K562 (cell line): ENCODE measurements around the gene SYNJ2. TPM values are rescaled to one million over a fixed set of nuclear protein-coding genes. Genes with fewer than 3 reads are reported as not detected.
A peak's percentile ranks its signal among the peaks of the same experiment; 100 is the strongest.

Experiments used
- BHLHE40 ChIP-seq: IDR thresholded peaks from 2 replicates; pipeline ENCODE4 v1.6.1; 2011; ENCODE audit warnings: low read length, improper control_type of control experiment
- CEBPG ChIP-seq, 3 experiments: fragments of 200-800 bp in 1 of 3; sonication (Bioruptor generic) in 1 of 3; sonication (generic) in 1 of 3; formaldehyde crosslinking in 1 of 3; IDR thresholded peaks in 2 of 3; conservative IDR thresholded peaks in 1 of 3; 2 replicates each; pipeline versions ENCODE4 v1.6.1 to v1.8.0; 2016 to 2022; ENCODE audit warnings: missing compliant biosample characterization in 2 of 3, missing genetic modification characterization in 2 of 3, mild to moderate bottlenecking in 1 of 3, missing genetic modification reagents in 1 of 3
- DDX20 ChIP-seq: fragments of 450-650 bp; IDR thresholded peaks from 2 replicates; pipeline ENCODE4 v1.6.1; 2016; ENCODE audit warnings: missing genetic modification characterization, low read depth, mild to moderate bottlenecking, missing compliant biosample characterization, moderate library complexity
- KHSRP ChIP-seq: fragments of 450-650 bp; IDR thresholded peaks from 2 replicates; pipeline ENCODE4 v1.6.1; 2017
- MECOM ChIP-seq: fragments of 250-450 bp; sonication (Bioruptor Pico); IDR thresholded peaks from 2 replicates; pipeline ENCODE4 v1.8.0; 2022; ENCODE audit warnings: inconsistent platforms
- MTA2 ChIP-seq: fragments of 450-650 bp; IDR thresholded peaks from 2 replicates; pipeline ENCODE4 v1.6.1; 2016; ENCODE audit warnings: low read depth
- MXI1 ChIP-seq: IDR thresholded peaks from 2 replicates; pipeline ENCODE4 v1.6.1; 2011; ENCODE audit warnings: low read depth, mild to moderate bottlenecking, improper control_type of control experiment, low read length
- NFATC3 ChIP-seq: fragments of 450-650 bp; IDR thresholded peaks from 2 replicates; pipeline ENCODE4 v1.6.1; 2017; ENCODE audit warnings: mild to moderate bottlenecking
- SP2 ChIP-seq: IDR thresholded peaks from 2 replicates; pipeline ENCODE4 v1.6.1; 2011; ENCODE audit warnings: mild to moderate bottlenecking, low read depth, low read length, moderate library complexity; ENCODE audit not compliant: poor library complexity, severe bottlenecking; ENCODE audit errors: extremely low read depth
- ZNF408 ChIP-seq: fragments of 250-450 bp; sonication (Bioruptor Pico); IDR thresholded peaks from 2 replicates; pipeline ENCODE4 v1.4.0; 2020; ENCODE audit warnings: low read depth, mild to moderate bottlenecking, moderate library complexity
- ZNF436 ChIP-seq: fragments of 250-450, 450-650 bp; sonication (Bioruptor Pico); formaldehyde crosslinking; IDR thresholded peaks from 2 replicates; pipeline ENCODE4 v1.7.0; 2020; ENCODE audit warnings: mild to moderate bottlenecking
- polyA plus RNA-seq, 8 experiments: library from polyadenylated mRNA; depleted of rRNA in 4 of 8; stranded (reverse) in 5 of 8; unstranded in 3 of 8; fragments of >200 nt; fragmentation: Nextera tagmentation in 2 of 8; fragmentation: Illumina TruSeq in 1 of 8; extraction: Ambion mirVana in 2 of 8; extraction: Trizol in 1 of 8; gene quantifications; 2 replicates each; pipeline versions ENCODE4 v1.2.1 to v1.2.3, GENCODE V29; 2011 to 2014; ENCODE audit warnings: inconsistent platforms in 1 of 8, missing spikeins in 1 of 8
- total RNA-seq, 7 experiments: library from RNA; depleted of rRNA in 6 of 7; stranded (reverse); fragments of >200 nt in 6 of 7; fragmentation: Illumina TruSeq in 2 of 7; extraction: Trizol in 2 of 7; gene quantifications; 2 replicates each; pipeline versions ENCODE4 v1.2.1 to v1.2.3, GENCODE V29; 2011 to 2021; ENCODE audit warnings: low replicate concordance in 1 of 7
- TF ChIP-seq, protein P1 (sequence below): sonication (generic); formaldehyde crosslinking; IDR thresholded peaks from 2 replicates; pipeline ENCODE4 v1.8.0; 2022; ENCODE audit warnings: mild to moderate bottlenecking, missing genetic modification reagents
- TF ChIP-seq, protein P2 (sequence below): fragments of 450-650 bp; IDR thresholded peaks from 2 replicates; pipeline ENCODE4 v1.6.1; 2016; ENCODE audit warnings: missing biosample characterization, missing genetic modification characterization
- TF ChIP-seq, protein P3 (sequence below), 2 experiments: fragments of 200-800 bp in 1 of 2; sonication (Bioruptor generic) in 1 of 2; sonication (generic) in 1 of 2; formaldehyde crosslinking in 1 of 2; IDR thresholded peaks in 1 of 2; conservative IDR thresholded peaks in 1 of 2; 2 replicates each; pipeline versions ENCODE4 v1.5.0 to v1.6.1; 2016 to 2020; ENCODE audit warnings: missing compliant biosample characterization in 1 of 2, missing genetic modification characterization in 1 of 2, missing genetic modification reagents in 1 of 2
- TF ChIP-seq, protein P4 (sequence below): sonication (generic); formaldehyde crosslinking; IDR thresholded peaks from 2 replicates; pipeline ENCODE4 v1.8.0; 2023; ENCODE audit warnings: mild to moderate bottlenecking, missing genetic modification reagents
- TF ChIP-seq, protein P5 (sequence below): fragments of 200-400 bp; formaldehyde crosslinking; IDR thresholded peaks from 2 replicates; pipeline ENCODE4 v1.6.1; 2017; ENCODE audit warnings: mild to moderate bottlenecking, low read depth, low read length, moderate library complexity

The SYNJ2 gene
- total and polyA plus RNA-seq, 9 of the 15 experiments (the other 6 are each of a cell fraction or from before 2014, with no cell fraction given), result 3.0 to 27.7 (median 17.8) TPM

DNA sequence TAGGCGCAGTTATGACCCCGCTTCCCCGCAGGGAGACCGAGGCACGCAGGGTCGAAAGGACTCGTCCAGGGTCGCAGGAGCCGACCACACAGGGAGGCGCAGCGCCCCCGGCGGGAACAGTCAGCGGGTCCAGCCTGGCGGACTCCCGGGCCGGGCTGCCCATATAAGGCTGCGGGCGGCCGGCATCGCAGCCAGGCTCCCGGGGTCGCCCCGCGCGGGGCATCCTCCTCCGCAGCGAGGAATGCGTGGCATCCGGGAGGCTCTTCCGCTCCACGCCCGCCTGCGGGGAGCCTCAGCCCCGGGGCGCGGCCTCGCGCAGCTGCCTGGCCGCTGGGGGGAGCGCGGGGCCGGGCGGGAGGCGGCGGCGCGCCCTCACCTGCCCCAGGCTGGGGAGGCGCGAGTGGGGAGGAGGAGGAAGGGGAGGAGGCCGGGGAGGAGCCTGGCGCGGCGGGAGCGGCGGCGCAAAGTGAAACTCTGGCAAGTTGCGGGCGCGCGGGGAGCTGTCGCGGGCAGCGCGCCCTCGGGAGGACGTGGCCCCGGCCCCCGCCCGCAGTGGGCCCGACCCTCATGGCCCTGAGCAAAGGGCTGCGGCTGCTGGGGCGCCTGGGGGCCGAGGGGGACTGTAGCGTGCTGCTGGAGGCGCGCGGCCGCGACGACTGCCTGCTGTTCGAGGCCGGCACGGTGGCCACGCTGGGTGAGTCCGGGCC is at the start of gene SYNJ2 (continued):
- TF ChIP-seq, protein P1, sequence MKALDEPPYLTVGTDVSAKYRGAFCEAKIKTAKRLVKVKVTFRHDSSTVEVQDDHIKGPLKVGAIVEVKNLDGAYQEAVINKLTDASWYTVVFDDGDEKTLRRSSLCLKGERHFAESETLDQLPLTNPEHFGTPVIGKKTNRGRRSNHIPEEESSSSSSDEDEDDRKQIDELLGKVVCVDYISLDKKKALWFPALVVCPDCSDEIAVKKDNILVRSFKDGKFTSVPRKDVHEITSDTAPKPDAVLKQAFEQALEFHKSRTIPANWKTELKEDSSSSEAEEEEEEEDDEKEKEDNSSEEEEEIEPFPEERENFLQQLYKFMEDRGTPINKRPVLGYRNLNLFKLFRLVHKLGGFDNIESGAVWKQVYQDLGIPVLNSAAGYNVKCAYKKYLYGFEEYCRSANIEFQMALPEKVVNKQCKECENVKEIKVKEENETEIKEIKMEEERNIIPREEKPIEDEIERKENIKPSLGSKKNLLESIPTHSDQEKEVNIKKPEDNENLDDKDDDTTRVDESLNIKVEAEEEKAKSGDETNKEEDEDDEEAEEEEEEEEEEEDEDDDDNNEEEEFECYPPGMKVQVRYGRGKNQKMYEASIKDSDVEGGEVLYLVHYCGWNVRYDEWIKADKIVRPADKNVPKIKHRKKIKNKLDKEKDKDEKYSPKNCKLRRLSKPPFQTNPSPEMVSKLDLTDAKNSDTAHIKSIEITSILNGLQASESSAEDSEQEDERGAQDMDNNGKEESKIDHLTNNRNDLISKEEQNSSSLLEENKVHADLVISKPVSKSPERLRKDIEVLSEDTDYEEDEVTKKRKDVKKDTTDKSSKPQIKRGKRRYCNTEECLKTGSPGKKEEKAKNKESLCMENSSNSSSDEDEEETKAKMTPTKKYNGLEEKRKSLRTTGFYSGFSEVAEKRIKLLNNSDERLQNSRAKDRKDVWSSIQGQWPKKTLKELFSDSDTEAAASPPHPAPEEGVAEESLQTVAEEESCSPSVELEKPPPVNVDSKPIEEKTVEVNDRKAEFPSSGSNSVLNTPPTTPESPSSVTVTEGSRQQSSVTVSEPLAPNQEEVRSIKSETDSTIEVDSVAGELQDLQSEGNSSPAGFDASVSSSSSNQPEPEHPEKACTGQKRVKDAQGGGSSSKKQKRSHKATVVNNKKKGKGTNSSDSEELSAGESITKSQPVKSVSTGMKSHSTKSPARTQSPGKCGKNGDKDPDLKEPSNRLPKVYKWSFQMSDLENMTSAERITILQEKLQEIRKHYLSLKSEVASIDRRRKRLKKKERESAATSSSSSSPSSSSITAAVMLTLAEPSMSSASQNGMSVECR (CRISPR knock-in tag), result peak; percentile 60; the same call in 1 of the 2 replicates
- TF ChIP-seq KHSRP (no peak), ZNF408 (CRISPR knock-in tag) (no peak), NFATC3 (no peak), MECOM (CRISPR knock-in tag) (no peak), CEBPG (CRISPR knock-in tag; IDR thresholded peaks at IDR 0.05) (no peak), CEBPG (tag; conservative IDR thresholded peaks at IDR 0.05 in 1 of 2, IDR thresholded peaks at IDR 0.05 in 1 of 2) (no peak), MTA2 (no peak), BHLHE40 (no peak), MXI1 (no peak; the same call in 1 of the 2 replicates), ZNF436 (CRISPR knock-in tag) (no peak), SP2 (no peak), DDX20 (tag) (no peak)
- TF ChIP-seq, protein P2, sequence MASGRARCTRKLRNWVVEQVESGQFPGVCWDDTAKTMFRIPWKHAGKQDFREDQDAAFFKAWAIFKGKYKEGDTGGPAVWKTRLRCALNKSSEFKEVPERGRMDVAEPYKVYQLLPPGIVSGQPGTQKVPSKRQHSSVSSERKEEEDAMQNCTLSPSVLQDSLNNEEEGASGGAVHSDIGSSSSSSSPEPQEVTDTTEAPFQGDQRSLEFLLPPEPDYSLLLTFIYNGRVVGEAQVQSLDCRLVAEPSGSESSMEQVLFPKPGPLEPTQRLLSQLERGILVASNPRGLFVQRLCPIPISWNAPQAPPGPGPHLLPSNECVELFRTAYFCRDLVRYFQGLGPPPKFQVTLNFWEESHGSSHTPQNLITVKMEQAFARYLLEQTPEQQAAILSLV (tag), result no peak
- TF ChIP-seq, protein P3, sequence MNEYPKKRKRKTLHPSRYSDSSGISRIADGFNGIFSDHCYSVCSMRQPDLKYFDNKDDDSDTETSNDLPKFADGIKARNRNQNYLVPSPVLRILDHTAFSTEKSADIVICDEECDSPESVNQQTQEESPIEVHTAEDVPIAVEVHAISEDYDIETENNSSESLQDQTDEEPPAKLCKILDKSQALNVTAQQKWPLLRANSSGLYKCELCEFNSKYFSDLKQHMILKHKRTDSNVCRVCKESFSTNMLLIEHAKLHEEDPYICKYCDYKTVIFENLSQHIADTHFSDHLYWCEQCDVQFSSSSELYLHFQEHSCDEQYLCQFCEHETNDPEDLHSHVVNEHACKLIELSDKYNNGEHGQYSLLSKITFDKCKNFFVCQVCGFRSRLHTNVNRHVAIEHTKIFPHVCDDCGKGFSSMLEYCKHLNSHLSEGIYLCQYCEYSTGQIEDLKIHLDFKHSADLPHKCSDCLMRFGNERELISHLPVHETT (CRISPR knock-in tag; conservative IDR thresholded peaks at IDR 0.05 in 1 of 2, IDR thresholded peaks at IDR 0.05 in 1 of 2), result peak in 1 of 2 experiments; percentile 74; a peak in 2 of 4 replicates
- TF ChIP-seq, protein P4, sequence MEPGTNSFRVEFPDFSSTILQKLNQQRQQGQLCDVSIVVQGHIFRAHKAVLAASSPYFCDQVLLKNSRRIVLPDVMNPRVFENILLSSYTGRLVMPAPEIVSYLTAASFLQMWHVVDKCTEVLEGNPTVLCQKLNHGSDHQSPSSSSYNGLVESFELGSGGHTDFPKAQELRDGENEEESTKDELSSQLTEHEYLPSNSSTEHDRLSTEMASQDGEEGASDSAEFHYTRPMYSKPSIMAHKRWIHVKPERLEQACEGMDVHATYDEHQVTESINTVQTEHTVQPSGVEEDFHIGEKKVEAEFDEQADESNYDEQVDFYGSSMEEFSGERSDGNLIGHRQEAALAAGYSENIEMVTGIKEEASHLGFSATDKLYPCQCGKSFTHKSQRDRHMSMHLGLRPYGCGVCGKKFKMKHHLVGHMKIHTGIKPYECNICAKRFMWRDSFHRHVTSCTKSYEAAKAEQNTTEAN (CRISPR knock-in tag), result no peak
- TF ChIP-seq, protein P5, sequence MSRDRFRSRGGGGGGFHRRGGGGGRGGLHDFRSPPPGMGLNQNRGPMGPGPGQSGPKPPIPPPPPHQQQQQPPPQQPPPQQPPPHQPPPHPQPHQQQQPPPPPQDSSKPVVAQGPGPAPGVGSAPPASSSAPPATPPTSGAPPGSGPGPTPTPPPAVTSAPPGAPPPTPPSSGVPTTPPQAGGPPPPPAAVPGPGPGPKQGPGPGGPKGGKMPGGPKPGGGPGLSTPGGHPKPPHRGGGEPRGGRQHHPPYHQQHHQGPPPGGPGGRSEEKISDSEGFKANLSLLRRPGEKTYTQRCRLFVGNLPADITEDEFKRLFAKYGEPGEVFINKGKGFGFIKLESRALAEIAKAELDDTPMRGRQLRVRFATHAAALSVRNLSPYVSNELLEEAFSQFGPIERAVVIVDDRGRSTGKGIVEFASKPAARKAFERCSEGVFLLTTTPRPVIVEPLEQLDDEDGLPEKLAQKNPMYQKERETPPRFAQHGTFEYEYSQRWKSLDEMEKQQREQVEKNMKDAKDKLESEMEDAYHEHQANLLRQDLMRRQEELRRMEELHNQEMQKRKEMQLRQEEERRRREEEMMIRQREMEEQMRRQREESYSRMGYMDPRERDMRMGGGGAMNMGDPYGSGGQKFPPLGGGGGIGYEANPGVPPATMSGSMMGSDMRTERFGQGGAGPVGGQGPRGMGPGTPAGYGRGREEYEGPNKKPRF, result no peak
